Superior temporal gyrus (tissue), 1 donor: Measurements from ENCODE around the gene RASA3.
"Not testable (repeated sequence)": the region's sequence is repeated elsewhere in the genome, so short reads cannot be mapped to it uniquely, and the experiment has no call there.

Experiments
- DNase-seq: peaks from one replicate; pipeline ENCODE4 v3.0.0-alpha.2; 2016; ENCODE audit errors: extremely low spot score

The RASA3 gene

GRCh38 chr13:114021464-114022308 lies 110.7 kb downstream of the RASA3 start:
- DNase-seq = peak; percentile 64

DNA sequence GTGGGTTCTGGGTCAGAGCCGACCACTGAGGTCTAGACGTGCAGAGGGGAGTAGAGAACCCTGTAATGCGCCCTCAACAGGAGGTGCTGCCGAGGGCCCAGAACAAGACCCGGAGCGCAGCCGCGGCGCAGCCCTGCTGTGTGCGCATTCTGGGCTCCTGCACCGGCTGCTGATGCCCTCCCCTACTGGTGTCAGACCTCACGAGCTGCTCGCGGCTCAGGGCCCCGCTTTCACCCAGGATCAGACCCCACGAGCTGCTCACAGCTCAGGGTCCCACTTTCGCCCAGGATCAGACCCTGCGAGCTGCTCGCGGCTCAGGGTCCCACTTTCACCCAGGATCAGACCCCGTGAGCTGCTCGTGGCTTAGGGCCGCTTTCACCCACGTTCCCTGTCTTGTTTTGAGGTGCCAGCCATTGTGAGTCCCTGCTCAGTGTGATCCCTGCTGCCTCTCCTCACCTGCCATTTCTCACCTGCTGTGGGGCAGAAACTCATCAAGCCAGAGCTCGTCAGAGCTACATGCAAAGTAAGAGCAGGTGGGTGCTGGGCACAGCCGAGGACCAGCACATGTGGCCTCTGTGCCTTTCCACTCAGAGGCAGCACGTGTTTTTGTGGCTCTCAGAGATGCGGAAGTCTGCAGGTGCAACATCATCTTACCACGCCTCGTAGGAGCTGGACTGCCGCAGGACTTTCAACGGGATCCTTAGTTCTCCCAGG lies 111.5 kb downstream of the RASA3 start:
- no peak for DNase-seq

DNA sequence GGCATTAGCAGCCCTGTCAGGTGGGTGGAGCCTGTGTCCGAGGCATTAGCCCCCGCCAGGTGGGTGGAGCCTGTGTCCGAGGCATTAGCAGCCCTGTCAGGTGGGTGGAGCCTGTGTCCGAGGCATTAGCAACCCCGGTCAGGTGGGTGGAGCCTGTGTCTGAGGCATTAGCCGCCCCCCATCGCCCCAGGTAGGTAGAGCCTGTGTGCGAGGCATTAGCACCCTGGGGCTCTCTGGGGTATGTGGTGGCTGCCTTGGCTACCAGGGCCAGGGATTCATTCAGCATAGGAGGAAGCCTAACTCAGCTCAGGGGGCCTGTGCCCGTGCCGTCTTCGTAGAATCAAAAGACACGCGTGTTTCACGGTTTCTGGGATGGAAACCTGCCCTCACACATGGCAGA lies 112.3 kb downstream of the RASA3 start:
- not testable (repeated sequence) for DNase-seq

- DNase-seq = no peak
Observed at GRCh38 chr13:114019367-114019766, 113.1 kb downstream of the RASA3 start.

DNA sequence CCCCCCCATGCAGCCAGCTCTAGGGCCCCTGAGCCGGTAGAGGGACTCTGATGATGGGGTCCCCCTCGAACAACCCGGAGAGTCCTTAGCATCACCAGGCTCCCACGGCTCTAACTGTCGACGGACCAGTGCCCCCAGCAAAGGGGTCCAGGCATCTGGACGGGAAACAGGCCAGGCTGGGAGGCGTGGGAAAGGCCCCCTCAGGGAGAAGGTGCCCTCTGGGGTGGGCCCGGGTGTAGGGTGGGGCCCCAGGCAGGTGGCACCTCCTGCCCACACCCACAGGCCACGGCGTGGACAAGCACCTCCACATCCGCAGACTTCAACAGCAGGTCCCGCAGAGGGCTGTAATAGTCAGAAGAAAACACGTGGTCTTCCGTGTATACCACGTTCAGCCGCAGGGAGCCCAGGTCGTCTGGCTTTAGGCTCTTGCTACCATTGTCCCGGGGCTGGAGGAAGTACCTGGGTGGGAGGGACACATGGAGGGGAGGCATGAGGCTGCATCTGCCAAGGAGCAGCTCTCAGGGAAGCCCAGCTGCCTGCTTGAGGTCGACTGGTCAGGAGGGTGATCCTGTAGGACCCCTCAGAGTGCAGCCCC lies 113.9 kb downstream of the RASA3 start:
- no peak for DNase-seq

DNA sequence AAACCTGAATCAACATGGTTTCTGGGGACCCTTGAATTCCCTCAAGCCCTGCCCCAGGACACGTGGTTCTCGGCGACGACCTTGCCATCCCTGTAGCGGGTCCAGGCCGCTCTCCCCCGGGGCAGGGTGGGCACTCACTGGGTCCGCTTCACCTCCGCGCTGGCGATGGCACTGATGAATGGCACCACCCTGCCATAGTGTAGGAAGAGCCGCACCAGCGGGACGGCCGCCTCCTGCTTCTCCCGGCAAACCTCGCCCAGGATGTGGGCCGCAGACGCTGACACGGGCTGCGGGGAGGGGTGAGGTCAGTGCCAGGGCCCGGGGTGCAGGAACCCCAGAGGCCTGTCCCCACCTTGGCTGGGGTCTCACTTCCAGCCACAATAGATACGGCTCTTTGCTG lies 114.5 kb downstream of the RASA3 start:
- DNase-seq = no peak

- no peak for DNase-seq
Observed at GRCh38 chr13:114017028-114017630, 115.3 kb downstream of the RASA3 start.

- DNase-seq = no peak
Observed at GRCh38 chr13:114016321-114017027, 115.9 kb downstream of the RASA3 start.

DNA sequence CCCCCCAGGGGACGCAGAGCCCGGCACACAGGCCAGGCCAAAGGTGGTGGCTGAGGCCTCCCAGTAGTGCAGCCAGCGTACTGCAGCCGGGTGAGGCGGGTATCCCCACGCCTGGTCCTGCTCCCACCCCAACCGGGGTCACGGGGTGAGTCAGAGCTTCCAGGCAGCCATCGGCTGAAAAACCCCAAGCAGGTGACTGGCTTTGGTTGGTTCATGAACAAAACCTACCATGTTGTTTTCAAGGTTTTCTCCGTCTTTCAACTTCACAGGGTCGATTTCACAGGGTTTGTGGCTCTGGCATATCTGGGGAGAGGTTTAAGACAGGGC lies 116.5 kb downstream of the RASA3 start:
- DNase-seq = no peak

DNA sequence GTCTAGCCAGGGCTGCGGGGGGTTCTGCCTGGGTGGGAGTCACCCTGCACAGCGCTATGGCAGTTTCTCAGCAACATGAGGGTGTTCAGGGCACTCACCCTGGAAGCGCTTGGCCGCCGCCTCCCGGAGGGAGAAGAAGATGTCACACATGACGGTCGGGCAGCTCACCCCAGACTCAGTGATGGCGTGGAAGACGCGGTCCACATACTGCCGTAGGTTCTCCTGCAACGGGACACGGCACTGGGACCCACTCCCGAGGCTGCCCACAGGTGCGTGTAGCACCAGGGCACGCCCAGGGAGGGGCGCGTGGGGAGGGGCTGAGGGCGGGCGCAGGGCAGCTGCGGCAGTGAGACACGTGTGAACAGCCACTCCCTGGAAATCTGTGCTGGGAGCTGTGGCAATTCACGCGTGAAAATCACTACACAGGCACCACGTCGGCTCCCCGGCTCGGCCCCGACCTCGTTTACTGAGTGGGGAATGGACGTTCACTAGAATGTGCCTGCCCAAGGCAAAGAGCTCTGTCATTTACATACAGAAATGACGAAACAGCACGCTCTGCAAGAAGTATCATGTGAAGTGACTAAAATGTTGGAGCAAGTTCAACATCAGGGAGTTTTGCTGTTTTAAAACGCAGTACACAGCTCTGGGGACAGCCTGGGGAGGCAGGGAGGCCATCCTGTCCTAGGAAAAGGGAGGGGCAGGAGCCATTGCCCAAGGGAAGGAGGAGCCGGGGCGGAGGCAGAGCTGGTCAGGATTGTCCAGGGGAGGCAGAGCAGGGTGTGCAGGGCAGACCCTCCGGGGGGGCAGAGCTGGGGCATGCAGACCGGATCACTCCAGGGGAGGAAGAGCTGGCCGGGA lies 117.1 kb downstream of the RASA3 start:
- DNase-seq = no peak

DNA sequence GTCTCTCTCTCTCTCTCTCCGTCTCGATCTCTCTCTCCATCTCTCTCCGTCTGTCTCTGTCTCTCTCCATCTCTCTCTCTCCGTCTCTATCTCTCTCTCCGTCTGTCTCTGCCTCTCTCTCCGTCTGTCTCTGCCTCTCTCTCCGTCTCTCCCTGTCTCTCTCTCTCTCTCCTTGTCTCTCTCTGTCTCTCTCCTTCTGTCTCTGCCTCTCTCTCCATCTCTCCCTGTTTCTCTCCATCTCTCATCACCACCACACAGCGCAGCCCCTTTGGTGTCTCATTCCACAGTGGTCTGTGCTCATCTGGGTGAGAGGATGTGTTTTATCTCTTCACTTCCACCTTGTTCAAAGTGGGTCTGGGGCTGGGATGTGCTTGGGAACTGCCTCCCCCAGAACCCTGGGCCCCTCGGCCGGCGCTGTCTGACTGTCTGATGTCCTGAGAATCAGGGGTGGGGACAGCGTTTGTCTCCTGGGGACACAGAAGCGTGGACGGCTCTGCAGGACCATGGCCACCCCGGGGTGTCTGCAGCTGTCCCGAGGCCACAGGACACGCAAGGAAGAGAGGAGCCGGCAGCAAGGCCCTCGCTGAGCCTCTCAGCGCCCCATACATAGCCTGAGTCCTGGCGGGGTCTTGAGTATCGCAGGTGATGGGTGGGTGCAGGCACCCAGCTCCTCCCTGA lies 118.3 kb downstream of the RASA3 start:
- DNase-seq = no peak

GRCh38 chr13:114013336-114013735 lies 119.1 kb downstream of the RASA3 start:
- DNase-seq = no peak

- DNase-seq = no peak
Observed at GRCh38 chr13:114012921-114013320, 119.5 kb downstream of the RASA3 start.

DNA sequence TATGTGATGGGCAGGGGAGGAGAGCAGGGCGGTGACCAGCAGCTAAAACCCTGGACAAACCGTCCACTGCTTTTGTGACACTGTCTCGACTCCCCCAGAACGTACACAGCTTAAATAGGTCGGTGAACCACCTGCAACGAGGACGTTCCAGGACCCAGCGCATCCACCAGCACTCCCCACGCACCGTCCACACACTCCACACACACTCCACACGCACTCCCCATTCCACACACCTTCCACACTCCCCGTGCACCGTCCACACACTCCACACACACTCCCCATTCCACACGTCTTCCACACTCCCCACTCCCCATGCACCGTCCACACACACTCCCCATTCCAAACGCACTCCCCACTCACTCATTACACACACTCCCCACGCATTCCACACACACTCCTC lies 120.3 kb downstream of the RASA3 start:
- no peak for DNase-seq

GRCh38 chr13:114011226-114011625 lies 121.2 kb downstream of the RASA3 start:
- no peak for DNase-seq

GRCh38 chr13:114010401-114011101 lies 121.9 kb downstream of the RASA3 start:
- DNase-seq = no peak

GRCh38 chr13:114009590-114010400 lies 122.6 kb downstream of the RASA3 start:
- no peak for DNase-seq

GRCh38 chr13:114008964-114009589 lies 123.3 kb downstream of the RASA3 start:
- DNase-seq = no peak
